K562 (cell line): Measurements from ENCODE around the gene LRRC10B. TPM values are rescaled to one million over a fixed set of nuclear protein-coding genes. Genes with fewer than 3 reads are reported as not detected.

ENCODE experiments used
- C11orf30 ChIP-seq: fragments of 450-650 bp; IDR thresholded peaks from 2 replicates; pipeline ENCODE4 v1.6.1; 2016; ENCODE audit warnings: low read depth, mild to moderate bottlenecking
- GABPB2 ChIP-seq: fragments of 250-450 bp; sonication (Bioruptor Pico); conservative IDR thresholded peaks from 2 replicates; pipeline ENCODE4 v1.5.1; 2021; ENCODE audit warnings: mild to moderate bottlenecking
- JUNB ChIP-seq: fragments of 450-650 bp; formaldehyde crosslinking; conservative IDR thresholded peaks from 2 replicates; pipeline ENCODE4 v1.4.0; 2020; ENCODE audit warnings: mild to moderate bottlenecking
- PCBP1 ChIP-seq: fragments of 200-400 bp; formaldehyde crosslinking; IDR thresholded peaks from 2 replicates; pipeline ENCODE4 v1.6.1; 2018; ENCODE audit warnings: mild to moderate bottlenecking, low read depth, low read length; ENCODE audit not compliant: poor library complexity, severe bottlenecking
- RAD21 ChIP-seq, 2 experiments: fragments of 250-450 bp in 1 of 2; fragments of 450-650 bp in 1 of 2; sonication (Bioruptor Pico) in 1 of 2; formaldehyde crosslinking in 1 of 2; IDR thresholded peaks in 1 of 2; conservative IDR thresholded peaks in 1 of 2; 2 replicates each; pipeline versions ENCODE4 v1.4.0 to v1.8.0; 2020 to 2022; ENCODE audit warnings: mild to moderate bottlenecking in 2 of 2, moderate library complexity in 1 of 2
- RBM17 ChIP-seq: fragments of 200-400 bp; formaldehyde crosslinking; IDR thresholded peaks from 2 replicates; pipeline ENCODE4 v1.6.1; 2017; ENCODE audit warnings: low read depth, mild to moderate bottlenecking, low read length, borderline replicate concordance
- SOX6 ChIP-seq: fragments of 450-650 bp; IDR thresholded peaks from 2 replicates; pipeline ENCODE4 v1.6.1; 2014; ENCODE audit warnings: mild to moderate bottlenecking
- ZNF311 ChIP-seq: fragments of 250-450 bp; sonication (Bioruptor Pico); IDR thresholded peaks from 2 replicates; pipeline ENCODE4 v1.4.0; 2020; ENCODE audit warnings: mild to moderate bottlenecking, moderate library complexity
- ZNF583 ChIP-seq: fragments of 250-450 bp; sonication (Bioruptor Pico); IDR thresholded peaks from 2 replicates; pipeline ENCODE4 v1.4.0; 2020
- polyA plus RNA-seq, 8 experiments: library from polyadenylated mRNA; depleted of rRNA in 4 of 8; stranded (reverse) in 5 of 8; unstranded in 3 of 8; fragments of >200 nt; fragmentation: Nextera tagmentation in 2 of 8; fragmentation: Illumina TruSeq in 1 of 8; extraction: Ambion mirVana in 2 of 8; extraction: Trizol in 1 of 8; gene quantifications; 2 replicates each; pipeline versions ENCODE4 v1.2.1 to v1.2.3, GENCODE V29; 2011 to 2014; ENCODE audit warnings: inconsistent platforms in 1 of 8, missing spikeins in 1 of 8
- total RNA-seq, 7 experiments: library from RNA; depleted of rRNA in 6 of 7; stranded (reverse); fragments of >200 nt in 6 of 7; fragmentation: Illumina TruSeq in 2 of 7; extraction: Trizol in 2 of 7; gene quantifications; 2 replicates each; pipeline versions ENCODE4 v1.2.1 to v1.2.3, GENCODE V29; 2011 to 2021; ENCODE audit warnings: low replicate concordance in 1 of 7
- TF ChIP-seq, protein P1 (sequence below): fragments of 450-650 bp; IDR thresholded peaks from 2 replicates; pipeline ENCODE4 v1.7.1; 2018; ENCODE audit warnings: mild to moderate bottlenecking, low read depth; ENCODE audit not compliant: partially characterized antibody
- TF ChIP-seq, protein P2 (sequence below): fragments of 250-450 bp; sonication (Bioruptor Pico); IDR thresholded peaks from 2 replicates; pipeline ENCODE4 v1.5.0; 2021
- TF ChIP-seq, protein P3 (sequence below): fragments of 250-450 bp; sonication (Bioruptor Pico); IDR thresholded peaks from 2 replicates; pipeline ENCODE4 v1.5.0; 2021; ENCODE audit warnings: mild to moderate bottlenecking, borderline replicate concordance
- TF ChIP-seq, protein P4 (sequence below): fragments of 250-450 bp; sonication (Bioruptor Pico); IDR thresholded peaks from 2 replicates; pipeline ENCODE4 v1.8.0; 2021; ENCODE audit warnings: mild to moderate bottlenecking, moderate library complexity
- TF ChIP-seq, protein P5 (sequence below): fragments of 250-450 bp; sonication (Bioruptor Pico); IDR thresholded peaks from 2 replicates; pipeline ENCODE4 v1.5.0; 2021
- TF ChIP-seq, protein P6 (sequence below): sonication (generic); formaldehyde crosslinking; IDR thresholded peaks from 2 replicates; pipeline ENCODE4 v1.8.1; 2023; ENCODE audit warnings: mild to moderate bottlenecking, missing genetic modification reagents

The LRRC10B gene
- total and polyA plus RNA-seq, 9 of the 15 experiments (the other 6 are each of a cell fraction or from before 2014, with no cell fraction given), result 0.11 TPM; not detected in 8

DNA sequence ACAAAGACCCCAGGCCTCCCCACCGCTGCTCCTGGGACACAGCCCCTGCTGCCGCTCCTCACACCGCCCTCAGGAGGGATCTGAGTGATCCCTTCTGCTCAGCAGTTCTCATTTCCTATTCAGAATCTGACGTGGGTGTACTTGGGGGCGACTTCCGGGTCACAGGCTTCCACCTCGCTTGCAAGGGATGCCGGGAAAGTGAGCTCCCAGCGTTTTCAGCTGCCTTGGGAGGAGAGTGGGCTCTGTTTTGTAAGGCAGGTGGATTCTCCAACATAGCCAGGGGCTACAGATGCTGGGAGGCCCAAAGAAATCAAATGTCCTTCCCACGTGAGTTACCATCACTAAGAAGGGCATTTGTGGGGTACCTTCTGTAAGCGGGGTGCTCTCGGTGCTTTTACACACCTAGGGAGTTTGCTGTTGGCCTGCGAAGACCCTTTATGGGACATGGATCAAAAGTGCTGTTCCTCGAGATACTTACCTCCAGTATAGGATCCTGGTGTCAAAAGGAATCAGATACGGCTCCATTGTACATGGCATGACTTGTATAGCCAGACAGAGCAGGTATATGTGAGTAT is 9.7 kb upstream of the LRRC10B start (continued):
- TF ChIP-seq JUNB (CRISPR knock-in tag) (no peak), SOX6 (no peak), ZNF583 (CRISPR knock-in tag) (no peak), RAD21 (CRISPR knock-in tag; conservative IDR thresholded peaks at IDR 0.05 in 1 of 2, IDR thresholded peaks at IDR 0.05 in 1 of 2) (no peak), C11orf30 (no peak), ZNF311 (no peak), PCBP1 (no peak), GABPB2 (CRISPR knock-in tag) (no peak), RBM17 (no peak)
- TF ChIP-seq, protein P1, sequence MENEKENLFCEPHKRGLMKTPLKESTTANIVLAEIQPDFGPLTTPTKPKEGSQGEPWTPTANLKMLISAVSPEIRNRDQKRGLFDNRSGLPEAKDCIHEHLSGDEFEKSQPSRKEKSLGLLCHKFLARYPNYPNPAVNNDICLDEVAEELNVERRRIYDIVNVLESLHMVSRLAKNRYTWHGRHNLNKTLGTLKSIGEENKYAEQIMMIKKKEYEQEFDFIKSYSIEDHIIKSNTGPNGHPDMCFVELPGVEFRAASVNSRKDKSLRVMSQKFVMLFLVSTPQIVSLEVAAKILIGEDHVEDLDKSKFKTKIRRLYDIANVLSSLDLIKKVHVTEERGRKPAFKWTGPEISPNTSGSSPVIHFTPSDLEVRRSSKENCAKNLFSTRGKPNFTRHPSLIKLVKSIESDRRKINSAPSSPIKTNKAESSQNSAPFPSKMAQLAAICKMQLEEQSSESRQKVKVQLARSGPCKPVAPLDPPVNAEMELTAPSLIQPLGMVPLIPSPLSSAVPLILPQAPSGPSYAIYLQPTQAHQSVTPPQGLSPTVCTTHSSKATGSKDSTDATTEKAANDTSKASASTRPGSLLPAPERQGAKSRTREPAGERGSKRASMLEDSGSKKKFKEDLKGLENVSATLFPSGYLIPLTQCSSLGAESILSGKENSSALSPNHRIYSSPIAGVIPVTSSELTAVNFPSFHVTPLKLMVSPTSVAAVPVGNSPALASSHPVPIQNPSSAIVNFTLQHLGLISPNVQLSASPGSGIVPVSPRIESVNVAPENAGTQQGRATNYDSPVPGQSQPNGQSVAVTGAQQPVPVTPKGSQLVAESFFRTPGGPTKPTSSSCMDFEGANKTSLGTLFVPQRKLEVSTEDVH, result no peak
- TF ChIP-seq, protein P2, sequence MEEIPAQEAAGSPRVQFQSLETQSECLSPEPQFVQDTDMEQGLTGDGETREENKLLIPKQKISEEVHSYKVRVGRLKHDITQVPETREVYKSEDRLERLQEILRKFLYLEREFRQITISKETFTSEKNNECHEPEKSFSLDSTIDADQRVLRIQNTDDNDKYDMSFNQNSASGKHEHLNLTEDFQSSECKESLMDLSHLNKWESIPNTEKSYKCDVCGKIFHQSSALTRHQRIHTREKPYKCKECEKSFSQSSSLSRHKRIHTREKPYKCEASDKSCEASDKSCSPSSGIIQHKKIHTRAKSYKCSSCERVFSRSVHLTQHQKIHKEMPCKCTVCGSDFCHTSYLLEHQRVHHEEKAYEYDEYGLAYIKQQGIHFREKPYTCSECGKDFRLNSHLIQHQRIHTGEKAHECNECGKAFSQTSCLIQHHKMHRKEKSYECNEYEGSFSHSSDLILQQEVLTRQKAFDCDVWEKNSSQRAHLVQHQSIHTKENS (CRISPR knock-in tag), result no peak
- TF ChIP-seq, protein P3, sequence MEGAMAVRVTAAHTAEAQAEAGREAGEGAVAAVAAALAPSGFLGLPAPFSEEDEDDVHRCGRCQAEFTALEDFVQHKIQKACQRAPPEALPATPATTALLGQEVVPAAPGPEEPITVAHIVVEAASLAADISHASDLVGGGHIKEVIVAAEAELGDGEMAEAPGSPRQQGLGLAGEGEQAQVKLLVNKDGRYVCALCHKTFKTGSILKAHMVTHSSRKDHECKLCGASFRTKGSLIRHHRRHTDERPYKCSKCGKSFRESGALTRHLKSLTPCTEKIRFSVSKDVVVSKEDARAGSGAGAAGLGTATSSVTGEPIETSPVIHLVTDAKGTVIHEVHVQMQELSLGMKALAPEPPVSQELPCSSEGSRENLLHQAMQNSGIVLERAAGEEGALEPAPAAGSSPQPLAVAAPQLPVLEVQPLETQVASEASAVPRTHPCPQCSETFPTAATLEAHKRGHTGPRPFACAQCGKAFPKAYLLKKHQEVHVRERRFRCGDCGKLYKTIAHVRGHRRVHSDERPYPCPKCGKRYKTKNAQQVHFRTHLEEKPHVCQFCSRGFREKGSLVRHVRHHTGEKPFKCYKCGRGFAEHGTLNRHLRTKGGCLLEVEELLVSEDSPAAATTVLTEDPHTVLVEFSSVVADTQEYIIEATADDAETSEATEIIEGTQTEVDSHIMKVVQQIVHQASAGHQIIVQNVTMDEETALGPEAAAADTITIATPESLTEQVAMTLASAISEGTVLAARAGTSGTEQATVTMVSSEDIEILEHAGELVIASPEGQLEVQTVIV (CRISPR knock-in tag), result no peak
- TF ChIP-seq, protein P4, sequence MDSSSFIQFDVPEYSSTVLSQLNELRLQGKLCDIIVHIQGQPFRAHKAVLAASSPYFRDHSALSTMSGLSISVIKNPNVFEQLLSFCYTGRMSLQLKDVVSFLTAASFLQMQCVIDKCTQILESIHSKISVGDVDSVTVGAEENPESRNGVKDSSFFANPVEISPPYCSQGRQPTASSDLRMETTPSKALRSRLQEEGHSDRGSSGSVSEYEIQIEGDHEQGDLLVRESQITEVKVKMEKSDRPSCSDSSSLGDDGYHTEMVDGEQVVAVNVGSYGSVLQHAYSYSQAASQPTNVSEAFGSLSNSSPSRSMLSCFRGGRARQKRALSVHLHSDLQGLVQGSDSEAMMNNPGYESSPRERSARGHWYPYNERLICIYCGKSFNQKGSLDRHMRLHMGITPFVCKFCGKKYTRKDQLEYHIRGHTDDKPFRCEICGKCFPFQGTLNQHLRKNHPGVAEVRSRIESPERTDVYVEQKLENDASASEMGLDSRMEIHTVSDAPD (CRISPR knock-in tag), result no peak
- TF ChIP-seq, protein P5, sequence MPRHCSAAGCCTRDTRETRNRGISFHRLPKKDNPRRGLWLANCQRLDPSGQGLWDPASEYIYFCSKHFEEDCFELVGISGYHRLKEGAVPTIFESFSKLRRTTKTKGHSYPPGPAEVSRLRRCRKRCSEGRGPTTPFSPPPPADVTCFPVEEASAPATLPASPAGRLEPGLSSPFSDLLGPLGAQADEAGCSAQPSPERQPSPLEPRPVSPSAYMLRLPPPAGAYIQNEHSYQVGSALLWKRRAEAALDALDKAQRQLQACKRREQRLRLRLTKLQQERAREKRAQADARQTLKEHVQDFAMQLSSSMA, result no peak
- TF ChIP-seq, protein P6, sequence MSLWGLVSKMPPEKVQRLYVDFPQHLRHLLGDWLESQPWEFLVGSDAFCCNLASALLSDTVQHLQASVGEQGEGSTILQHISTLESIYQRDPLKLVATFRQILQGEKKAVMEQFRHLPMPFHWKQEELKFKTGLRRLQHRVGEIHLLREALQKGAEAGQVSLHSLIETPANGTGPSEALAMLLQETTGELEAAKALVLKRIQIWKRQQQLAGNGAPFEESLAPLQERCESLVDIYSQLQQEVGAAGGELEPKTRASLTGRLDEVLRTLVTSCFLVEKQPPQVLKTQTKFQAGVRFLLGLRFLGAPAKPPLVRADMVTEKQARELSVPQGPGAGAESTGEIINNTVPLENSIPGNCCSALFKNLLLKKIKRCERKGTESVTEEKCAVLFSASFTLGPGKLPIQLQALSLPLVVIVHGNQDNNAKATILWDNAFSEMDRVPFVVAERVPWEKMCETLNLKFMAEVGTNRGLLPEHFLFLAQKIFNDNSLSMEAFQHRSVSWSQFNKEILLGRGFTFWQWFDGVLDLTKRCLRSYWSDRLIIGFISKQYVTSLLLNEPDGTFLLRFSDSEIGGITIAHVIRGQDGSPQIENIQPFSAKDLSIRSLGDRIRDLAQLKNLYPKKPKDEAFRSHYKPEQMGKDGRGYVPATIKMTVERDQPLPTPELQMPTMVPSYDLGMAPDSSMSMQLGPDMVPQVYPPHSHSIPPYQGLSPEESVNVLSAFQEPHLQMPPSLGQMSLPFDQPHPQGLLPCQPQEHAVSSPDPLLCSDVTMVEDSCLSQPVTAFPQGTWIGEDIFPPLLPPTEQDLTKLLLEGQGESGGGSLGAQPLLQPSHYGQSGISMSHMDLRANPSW (CRISPR knock-in tag), result no peak
